ENCODE results near the gene ERVMER34-1. TPM values are rescaled to one million over a fixed set of nuclear protein-coding genes. Genes with fewer than 3 reads are reported as not detected.

ERVMER34-1 gene
- total RNA-seq, 1 experiment from 2014 or later = 0.92 TPM

- H3K9me3 ChIP-seq (ENCODE audit: insufficient read depth, low read depth) = no peaks in the 10 kb centered on the region
- no peaks in the 10 kb centered on the region for H3K4me1 ChIP-seq (replicated peaks; ENCODE audit: insufficient read depth)
- ChIA-PET CTCF (no interaction called here), POLR2A (ENCODE audit: unreplicated experiment) (interaction anchor here (0.7 kb wide), 1 partner anchor 119 kb away, joined by 5 read pairs; no protein-coding TSS in a partner anchor)
- no peak overlapping the region for H3K4me3 ChIP-seq
- no peaks in the 10 kb centered on the region for H3K9me2 ChIP-seq (ENCODE audit: insufficient read depth)
- H3F3A ChIP-seq (ENCODE audit: insufficient read depth, low read depth) = no peaks in the 10 kb centered on the region
- H3K4me2 ChIP-seq = no peak overlapping the region
- BruUV-seq (replicated peaks) = no TSS peak
- H3K27me3 ChIP-seq (ENCODE audit: insufficient read depth, low read depth) = no peaks in the 10 kb centered on the region
- intact Hi-C loops (cut with micrococcal nuclease; ENCODE audit: unreplicated experiment) = no loop called here
- DNase-seq = no peak
- H4K20me1 ChIP-seq (ENCODE audit: insufficient read depth) = no peaks in the 10 kb centered on the region
- H3K79me2 ChIP-seq (ENCODE audit: low read depth) = no peaks in the 10 kb centered on the region
- H2AFZ ChIP-seq = no peak overlapping the region
- TF ChIP-seq EZH2 (IDR thresholded peaks at IDR 0.05; ENCODE audit: low read depth) = no peak
- TF ChIP-seq, protein P1, sequence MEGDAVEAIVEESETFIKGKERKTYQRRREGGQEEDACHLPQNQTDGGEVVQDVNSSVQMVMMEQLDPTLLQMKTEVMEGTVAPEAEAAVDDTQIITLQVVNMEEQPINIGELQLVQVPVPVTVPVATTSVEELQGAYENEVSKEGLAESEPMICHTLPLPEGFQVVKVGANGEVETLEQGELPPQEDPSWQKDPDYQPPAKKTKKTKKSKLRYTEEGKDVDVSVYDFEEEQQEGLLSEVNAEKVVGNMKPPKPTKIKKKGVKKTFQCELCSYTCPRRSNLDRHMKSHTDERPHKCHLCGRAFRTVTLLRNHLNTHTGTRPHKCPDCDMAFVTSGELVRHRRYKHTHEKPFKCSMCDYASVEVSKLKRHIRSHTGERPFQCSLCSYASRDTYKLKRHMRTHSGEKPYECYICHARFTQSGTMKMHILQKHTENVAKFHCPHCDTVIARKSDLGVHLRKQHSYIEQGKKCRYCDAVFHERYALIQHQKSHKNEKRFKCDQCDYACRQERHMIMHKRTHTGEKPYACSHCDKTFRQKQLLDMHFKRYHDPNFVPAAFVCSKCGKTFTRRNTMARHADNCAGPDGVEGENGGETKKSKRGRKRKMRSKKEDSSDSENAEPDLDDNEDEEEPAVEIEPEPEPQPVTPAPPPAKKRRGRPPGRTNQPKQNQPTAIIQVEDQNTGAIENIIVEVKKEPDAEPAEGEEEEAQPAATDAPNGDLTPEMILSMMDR (conservative IDR thresholded peaks at IDR 0.05) = no peak
- H3K36me3 ChIP-seq (ENCODE audit: low read depth) = no peaks in the 10 kb centered on the region
- no peak overlapping the region for H3K27ac ChIP-seq
These were observed 47.1 kb downstream of the ERVMER34-1 start for GRCh38 chr4:52704133-52704532.

- TF ChIP-seq EZH2 (IDR thresholded peaks at IDR 0.05; ENCODE audit: low read depth) = no peak
- TF ChIP-seq, protein P1 (conservative IDR thresholded peaks at IDR 0.05) = no peak
- no TSS peak for BruUV-seq (replicated peaks)
- no peaks in the 10 kb centered on the region for H3K9me2 ChIP-seq (ENCODE audit: insufficient read depth)
- H3K36me3 ChIP-seq (ENCODE audit: low read depth) = no peaks in the 10 kb centered on the region
- no peaks in the 10 kb centered on the region for H3K79me2 ChIP-seq (ENCODE audit: low read depth)
- H2AFZ ChIP-seq = no peak overlapping the region
- ChIA-PET CTCF (no interaction called here), POLR2A (ENCODE audit: unreplicated experiment) (no interaction called here)
- H3K9me3 ChIP-seq (ENCODE audit: insufficient read depth, low read depth) = no peaks in the 10 kb centered on the region
- no peaks in the 10 kb centered on the region for H3K4me1 ChIP-seq (replicated peaks; ENCODE audit: insufficient read depth)
- H3F3A ChIP-seq (ENCODE audit: insufficient read depth, low read depth) = no peaks in the 10 kb centered on the region
- no peak for DNase-seq
- intact Hi-C loops (cut with micrococcal nuclease; ENCODE audit: unreplicated experiment) = no loop called here
- no peak overlapping the region for H3K4me2 ChIP-seq
- H3K27ac ChIP-seq = no peak overlapping the region
- no peak overlapping the region for H3K4me3 ChIP-seq
- H4K20me1 ChIP-seq (ENCODE audit: insufficient read depth) = no peaks in the 10 kb centered on the region
- H3K27me3 ChIP-seq (ENCODE audit: insufficient read depth, low read depth) = no peaks in the 10 kb centered on the region
These were observed 50.0 kb downstream of the ERVMER34-1 start for GRCh38 chr4:52701207-52701606.

DNA sequence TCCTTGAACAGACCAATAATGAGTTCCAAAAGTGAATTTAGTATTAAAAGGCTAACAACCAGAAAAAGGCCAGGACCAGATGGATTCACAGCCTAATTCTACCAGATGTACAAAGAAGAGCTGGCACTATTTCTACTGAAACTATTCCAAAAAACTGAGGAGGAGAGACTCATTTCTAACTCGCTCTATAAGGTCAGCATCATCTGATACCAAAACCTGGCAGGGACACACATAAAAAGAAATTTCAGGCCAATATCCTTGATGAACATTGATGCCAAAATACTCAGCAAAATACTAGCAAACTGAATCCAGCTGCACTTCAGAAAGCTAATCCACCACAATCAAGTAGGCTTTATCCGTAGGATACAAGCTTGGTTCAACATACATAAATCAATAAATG is 56.3 kb downstream of the ERVMER34-1 start:
- intact Hi-C loops (cut with micrococcal nuclease; ENCODE audit: unreplicated experiment) = no loop called here
- no TSS peak for BruUV-seq (replicated peaks)
- DNase-seq = no peak
- Histone ChIP-seq H3K9me3 (ENCODE audit: insufficient read depth, low read depth) (no peaks in the 10 kb centered on the region; the same call in 1 of the 2 replicates), H3K4me1 (replicated peaks; ENCODE audit: insufficient read depth) (no peaks in the 10 kb centered on the region), H3K4me3 (no peak overlapping the region), H3F3A (ENCODE audit: insufficient read depth, low read depth) (no peaks in the 10 kb centered on the region), H3K36me3 (ENCODE audit: low read depth) (no peaks in the 10 kb centered on the region), H3K4me2 (no peak overlapping the region), H3K27me3 (ENCODE audit: insufficient read depth, low read depth) (0 out of 2 replicates have a peak, but pooled peaks cover 4% of the 10 kb centered on the region), H3K27ac (no peak overlapping the region), H4K20me1 (ENCODE audit: insufficient read depth) (no peaks in the 10 kb centered on the region), H3K79me2 (ENCODE audit: low read depth) (no peaks in the 10 kb centered on the region), H2AFZ (no peak overlapping the region), H3K9me2 (ENCODE audit: insufficient read depth) (no peaks in the 10 kb centered on the region)
- ChIA-PET POLR2A (ENCODE audit: unreplicated experiment) (no interaction called here), CTCF (no interaction called here)
- TF ChIP-seq, protein P1 (conservative IDR thresholded peaks at IDR 0.05) = no peak
- TF ChIP-seq EZH2 (IDR thresholded peaks at IDR 0.05; ENCODE audit: low read depth) = no peak
